Spleen (tissue), 7 donors: ENCODE data around the gene FERMT2.

Experiments
- CTCF ChIP-seq, 11 experiments: fragments of 200-600 bp in 7 of 11; fragments of 450-650 bp in 4 of 11; sonication (generic) in 4 of 11; IDR thresholded peaks in 8 of 11; conservative IDR thresholded peaks in 3 of 11; 1 replicate in 7 of 11; 2 replicates in 4 of 11; pipeline versions ENCODE4 v1.4.0 to v1.8.0; 2016 to 2021; ENCODE audit warnings: antibody characterized with exemption in 11 of 11, inconsistent platforms in 4 of 11, mild to moderate bottlenecking in 1 of 11
- POLR2A ChIP-seq, 3 donors: fragments of 450-650 bp; IDR thresholded peaks; one replicate each; pipeline ENCODE4 v1.5.1; 2017; ENCODE audit warnings: antibody characterized with exemption in 3 of 3, mild to moderate bottlenecking in 1 of 3
- POLR2AphosphoS5 ChIP-seq, 3 donors: sonication (generic); formaldehyde crosslinking; IDR thresholded peaks; one replicate each; pipeline ENCODE4 v1.5.1; 2017; ENCODE audit warnings: antibody characterized with exemption in 3 of 3
- donor health status: DM: no; HTN: no; CAD: no; lungs with moderate emphysema.
- donor health status: DM: no; HTN: no; CAD: no.
- donor health status: DM: no; HTN: no; CAD: no.

GRCh38 chr14:52949249-52949648 is 1.6 kb downstream of the FERMT2 start:
- TF ChIP-seq CTCF (IDR thresholded peaks at IDR 0.05 in 8 of 11, conservative IDR thresholded peaks at IDR 0.05 in 3 of 11): no peak
- no peak for TF ChIP-seq POLR2AphosphoS5 (IDR thresholded peaks at IDR 0.05)
- TF ChIP-seq POLR2A (IDR thresholded peaks at IDR 0.05): no peak
